Fibroblast of mammary gland (primary cell): ENCODE results near the gene GCLC.

Source experiments
- DNase-seq: peaks from one replicate; pipeline ENCODE4 v3.0.0-alpha.2; 2010; ENCODE audit warnings: low read depth
- H3K4me3 ChIP-seq: 2 replicates; pipeline ENCODE4 v1.5.1; 2011; ENCODE audit warnings: low read depth, mild to moderate bottlenecking, low read length, moderate library complexity; ENCODE audit not compliant: control insufficient read depth
- CTCF ChIP-seq: conservative IDR thresholded peaks from 2 replicates; pipeline ENCODE4 v1.5.1; 2011; ENCODE audit warnings: low read depth, low read length, inconsistent platforms; ENCODE audit not compliant: control insufficient read depth, insufficient read depth

The GCLC gene

GRCh38 chr6:53536561-53536960, 8.3 kb downstream of the GCLC start:
- H3K4me3 ChIP-seq: no peak overlapping the region
- no peak for DNase-seq
- no peak for TF ChIP-seq CTCF

- no peak for TF ChIP-seq CTCF
- no peak overlapping the region for H3K4me3 ChIP-seq
- no peak for DNase-seq
Measured at GRCh38 chr6:53532942-53533341, 12.0 kb downstream of the GCLC start.

GRCh38 chr6:53532061-53532797, 12.7 kb downstream of the GCLC start:
- no peak overlapping the region for H3K4me3 ChIP-seq
- TF ChIP-seq CTCF: no peak
- DNase-seq: no peak

GRCh38 chr6:53530780-53531386, 14.0 kb downstream of the GCLC start:
- no peak overlapping the region for H3K4me3 ChIP-seq
- TF ChIP-seq CTCF: no peak
- DNase-seq: no peak

- no peak for TF ChIP-seq CTCF
- no peak overlapping the region for H3K4me3 ChIP-seq
- DNase-seq: no peak
Measured at GRCh38 chr6:53530346-53530745, 14.6 kb downstream of the GCLC start.

GRCh38 chr6:53529324-53530036, 15.4 kb downstream of the GCLC start:
- no peak for TF ChIP-seq CTCF
- no peak for DNase-seq
- no peak overlapping the region for H3K4me3 ChIP-seq
